GM21360 (cell line): ENCODE results near the gene TMEM187.
"Not testable (repeated sequence)": the region's sequence is repeated elsewhere in the genome, so short reads cannot be mapped to it uniquely, and the experiment has no call there.

Experiments
- ATAC-seq: cut with Tn5 transposase; IDR thresholded peaks from one replicate; pipeline ENCODE4 v1.9.1; 2021; ENCODE audit warnings: mild to moderate bottlenecking, moderate library complexity; ENCODE audit not compliant: unreplicated experiment

Gene TMEM187

DNA sequence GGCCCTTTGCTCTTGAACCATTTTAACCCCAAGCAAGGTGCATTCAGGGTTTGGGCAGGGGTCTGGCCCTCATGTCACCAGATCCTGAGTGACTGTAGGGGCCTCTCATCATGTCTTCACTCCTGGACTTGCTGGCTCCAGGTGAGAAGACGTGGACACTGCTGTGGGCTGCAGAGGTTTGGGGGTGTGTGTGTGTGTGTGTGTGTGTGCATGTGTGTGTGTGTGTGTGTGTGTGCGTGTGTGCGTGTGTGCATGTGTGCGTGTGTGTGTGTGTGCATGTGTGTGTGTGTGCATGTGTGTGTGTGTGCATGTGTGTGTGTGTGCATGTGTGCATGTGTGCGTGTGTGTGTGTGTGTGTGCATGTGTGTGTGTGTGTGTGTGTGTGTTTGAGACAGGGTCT, 21.8 kb downstream of the TMEM187 start:
- ATAC-seq, result not testable (repeated sequence)

DNA sequence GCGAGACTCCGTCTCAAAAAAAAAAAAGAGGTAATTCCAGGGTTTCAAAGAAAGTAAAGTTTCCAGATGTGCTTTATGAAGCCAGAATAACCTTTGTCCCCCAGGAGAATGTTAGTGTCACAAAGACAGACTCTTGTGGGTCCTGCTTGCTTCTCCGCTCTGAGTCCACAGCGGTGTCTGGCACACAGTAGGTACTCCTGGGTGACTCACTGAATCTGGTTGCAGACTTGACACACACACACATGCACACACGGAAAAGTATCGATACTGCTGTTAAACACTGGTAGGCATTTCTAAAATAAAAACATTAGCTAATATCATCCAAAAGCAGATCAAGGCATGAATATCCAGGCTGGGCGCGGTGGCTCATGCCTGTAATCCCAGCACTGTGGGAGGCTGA, 22.9 kb downstream of the TMEM187 start:
- ATAC-seq, result no peak

DNA sequence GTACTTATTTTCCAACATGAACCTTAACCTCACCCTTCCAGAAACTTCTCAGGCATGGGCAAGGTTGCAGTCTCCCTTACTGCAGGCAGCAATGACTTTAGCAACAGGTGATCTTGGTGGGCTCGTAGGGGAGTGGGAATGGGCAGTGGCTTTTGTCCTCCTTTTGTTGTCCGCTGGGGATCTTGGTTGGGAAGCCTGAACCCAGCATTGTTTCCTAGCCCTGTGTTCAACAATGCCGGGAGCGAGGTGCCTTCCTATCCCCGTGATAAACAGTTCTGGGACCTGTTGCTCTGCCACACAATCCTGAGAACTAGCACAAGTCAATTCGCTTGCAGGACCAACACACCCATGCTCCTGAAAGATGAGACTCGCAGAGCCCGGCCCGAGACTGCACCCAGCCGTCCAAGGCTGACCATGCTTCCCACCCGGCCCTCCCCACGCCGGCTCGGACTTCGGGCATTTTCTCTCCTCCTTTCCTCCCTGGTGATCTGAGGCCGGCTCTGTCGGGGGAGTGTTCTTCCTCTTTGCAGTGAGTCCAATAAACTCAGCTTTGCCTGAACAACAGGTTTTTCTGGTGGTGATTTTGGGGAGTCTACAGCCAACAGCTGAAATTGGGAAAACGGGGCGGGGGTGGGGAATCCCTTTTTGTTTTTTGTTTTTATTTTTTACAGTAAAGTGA, 26.9 kb downstream of the TMEM187 start:
- no peak for ATAC-seq

DNA sequence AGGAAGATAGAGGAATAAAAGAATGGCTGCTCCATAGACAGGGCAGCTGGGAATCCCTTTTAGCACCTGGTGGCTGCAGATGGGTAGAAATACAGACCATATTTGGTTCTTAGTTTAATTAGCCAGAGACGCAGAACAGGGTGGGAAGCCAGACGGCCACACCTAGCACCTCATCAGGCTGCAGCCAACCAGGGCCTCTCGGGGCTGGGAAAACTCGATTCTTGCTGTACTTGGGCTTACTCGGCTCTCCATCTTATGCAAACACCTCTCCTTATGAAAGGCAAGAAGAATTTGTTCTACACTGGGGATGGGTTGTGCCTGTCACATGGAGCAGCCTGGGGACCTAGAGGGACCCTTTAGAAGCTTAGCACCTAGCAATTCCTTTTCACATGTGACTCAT, 27.5 kb downstream of the TMEM187 start:
- ATAC-seq, result no peak

DNA sequence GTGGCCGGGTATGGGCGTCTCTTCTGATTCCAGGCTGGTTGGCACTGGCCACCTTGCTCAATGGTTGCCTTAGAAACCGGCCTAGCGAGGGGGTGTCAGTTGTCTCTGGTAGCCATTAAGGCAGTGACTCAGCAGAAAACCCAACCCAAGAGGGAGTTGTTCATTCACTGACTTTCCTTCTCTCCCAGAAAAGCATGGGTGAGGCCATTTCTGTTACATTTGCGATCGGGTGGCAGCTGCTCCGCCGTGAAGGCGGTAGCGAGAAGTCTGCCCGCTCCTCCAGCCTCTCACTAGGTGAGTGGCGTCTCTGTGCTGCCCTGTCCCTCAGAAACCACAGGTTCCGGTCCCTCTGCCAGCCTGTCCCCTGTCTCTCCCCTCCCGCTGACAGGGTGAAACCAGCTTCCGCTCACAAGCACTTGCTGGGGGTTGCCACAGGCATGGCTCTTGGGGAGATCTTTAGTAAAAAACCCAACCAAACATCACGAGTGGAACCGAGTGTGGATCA, 29.7 kb downstream of the TMEM187 start:
- ATAC-seq, result no peak

DNA sequence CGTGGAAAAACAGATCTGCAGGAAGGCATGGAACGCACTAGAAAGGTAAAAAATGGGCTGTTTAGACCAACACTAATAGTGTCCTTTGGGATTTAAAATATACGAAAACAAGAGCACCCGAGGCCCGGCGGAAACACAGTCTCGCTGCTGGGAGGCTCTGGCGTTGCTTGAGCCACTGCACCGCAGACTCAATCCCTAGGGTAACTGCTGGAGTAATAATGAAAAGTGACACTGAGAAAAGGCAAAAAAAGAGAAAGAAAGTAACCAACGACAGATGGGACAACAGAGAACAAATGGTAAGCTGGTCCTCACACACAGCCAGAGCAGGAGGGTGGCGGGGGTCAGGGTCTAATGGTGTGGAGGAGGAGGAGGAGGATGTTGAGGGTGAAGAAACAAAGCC, 31.8 kb downstream of the TMEM187 start:
- no peak for ATAC-seq

DNA sequence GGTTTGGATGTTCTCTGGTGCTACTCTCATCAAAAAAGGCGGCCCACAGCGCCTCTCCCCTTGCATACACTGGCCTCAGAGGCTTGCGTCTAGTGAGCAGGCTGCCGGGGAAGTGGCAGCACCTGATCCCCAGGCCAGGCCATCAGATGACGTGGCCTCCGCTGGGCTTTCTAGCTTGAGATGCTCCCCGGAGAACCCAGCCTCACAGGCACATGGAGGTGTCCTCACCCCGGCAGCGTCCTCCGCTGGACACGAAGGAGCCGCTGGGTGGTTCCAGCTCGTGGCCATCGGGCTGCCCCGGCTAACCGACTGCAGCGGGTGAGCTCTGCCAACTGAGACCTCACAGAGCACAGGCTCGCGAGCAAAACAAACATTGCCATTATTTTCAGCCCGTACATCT, 34.4 kb downstream of the TMEM187 start:
- ATAC-seq, result no peak

DNA sequence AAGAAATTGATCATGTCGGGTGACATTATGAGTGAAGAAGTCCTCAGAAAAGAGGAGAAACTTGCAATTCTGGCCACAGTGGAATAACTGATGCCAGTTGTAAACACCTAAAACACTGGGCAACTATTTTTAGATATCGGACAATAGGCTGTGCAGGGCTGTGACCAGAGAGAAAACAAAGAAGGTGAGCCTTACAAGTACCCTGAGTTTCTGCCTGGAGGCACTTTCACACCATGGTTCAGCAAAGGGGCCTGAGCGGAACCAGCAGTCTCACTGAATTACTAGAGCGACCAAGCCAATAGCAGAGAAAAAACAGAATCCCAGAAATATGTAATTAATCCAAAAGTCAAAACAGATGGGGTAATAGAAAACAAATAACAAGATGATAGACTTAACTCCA, 36.0 kb downstream of the TMEM187 start:
- ATAC-seq, result no peak

DNA sequence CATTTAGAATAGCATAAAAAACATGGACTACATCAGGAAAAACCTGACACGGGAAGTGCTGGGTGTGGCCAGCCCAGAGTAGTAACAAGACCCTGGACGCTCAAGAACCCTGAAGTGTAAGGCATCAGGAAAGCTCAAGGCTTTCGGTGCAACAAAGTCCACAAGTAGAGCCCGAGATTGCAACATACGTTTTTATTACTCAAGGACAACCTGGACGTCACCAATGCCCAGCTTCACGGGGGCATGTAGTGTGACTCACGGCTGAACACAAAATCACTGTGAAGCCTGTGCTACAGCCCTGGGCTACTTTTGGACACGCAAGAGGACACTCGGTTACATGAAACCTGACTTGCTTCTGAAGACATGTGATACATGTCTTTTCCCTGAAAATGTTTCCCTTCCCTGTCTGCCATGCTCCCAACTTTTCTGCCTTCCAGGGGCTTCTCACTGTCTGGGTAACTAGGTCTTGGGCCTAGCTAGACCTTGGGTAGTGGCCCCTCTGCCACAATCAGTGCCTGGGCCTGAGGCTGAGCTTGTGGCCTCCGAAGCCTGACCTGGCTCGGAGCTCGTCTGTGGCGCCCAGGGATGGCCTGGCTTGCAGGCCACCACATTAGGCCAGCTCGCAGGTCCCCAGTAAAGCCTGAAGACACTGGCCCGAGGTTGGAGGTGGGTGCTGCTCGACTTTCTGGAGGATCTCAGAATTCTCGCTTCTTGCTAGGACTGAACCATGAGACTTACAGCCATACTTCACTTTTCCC, 38.0 kb downstream of the TMEM187 start:
- ATAC-seq, result no peak

DNA sequence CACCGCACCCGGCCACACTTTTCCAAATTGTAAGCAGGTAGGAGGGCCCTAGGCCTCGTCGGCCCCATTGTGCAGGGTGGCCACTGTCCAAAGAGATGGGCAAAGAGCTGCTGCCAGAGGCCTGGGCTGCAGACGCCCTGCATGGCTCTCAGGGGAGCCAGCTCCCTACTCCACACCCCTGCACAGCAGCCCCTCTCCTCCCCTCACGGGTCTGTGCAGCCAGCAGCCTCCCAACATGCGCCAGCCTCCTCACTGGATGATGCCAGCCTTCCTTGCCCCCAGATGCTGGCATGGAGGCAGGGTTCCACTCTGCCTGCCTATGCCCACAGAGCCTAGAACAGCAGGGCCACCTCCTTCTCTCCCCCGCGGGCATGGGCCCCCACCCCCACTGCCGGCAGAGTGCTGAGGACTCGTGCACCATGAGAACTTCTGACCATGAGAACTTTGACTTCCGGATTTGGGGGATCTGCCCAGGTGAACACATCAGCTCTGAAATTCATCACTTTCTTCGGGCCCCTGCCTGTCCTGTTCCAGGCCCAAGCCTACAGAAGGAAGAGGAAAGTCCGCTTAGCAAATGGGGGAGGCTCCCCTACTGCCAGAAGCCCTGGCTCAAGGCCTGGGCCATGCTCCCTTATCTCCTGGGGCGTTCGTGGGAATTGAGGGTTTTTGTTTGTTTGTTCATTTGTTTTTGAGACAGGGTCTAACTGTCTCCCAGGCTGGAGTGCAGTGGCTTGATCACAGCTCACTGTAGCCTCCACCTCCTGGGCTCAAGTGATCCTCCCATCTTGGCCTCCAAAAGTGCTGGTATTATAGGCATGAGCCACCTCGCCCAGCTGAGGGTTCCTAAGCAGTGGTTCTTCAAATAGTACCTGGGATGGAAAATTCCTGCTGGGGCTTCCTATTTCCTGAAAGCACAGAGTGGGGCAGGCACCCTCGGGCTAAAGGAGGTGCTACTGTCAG, 39.1 kb downstream of the TMEM187 start:
- no peak for ATAC-seq

DNA sequence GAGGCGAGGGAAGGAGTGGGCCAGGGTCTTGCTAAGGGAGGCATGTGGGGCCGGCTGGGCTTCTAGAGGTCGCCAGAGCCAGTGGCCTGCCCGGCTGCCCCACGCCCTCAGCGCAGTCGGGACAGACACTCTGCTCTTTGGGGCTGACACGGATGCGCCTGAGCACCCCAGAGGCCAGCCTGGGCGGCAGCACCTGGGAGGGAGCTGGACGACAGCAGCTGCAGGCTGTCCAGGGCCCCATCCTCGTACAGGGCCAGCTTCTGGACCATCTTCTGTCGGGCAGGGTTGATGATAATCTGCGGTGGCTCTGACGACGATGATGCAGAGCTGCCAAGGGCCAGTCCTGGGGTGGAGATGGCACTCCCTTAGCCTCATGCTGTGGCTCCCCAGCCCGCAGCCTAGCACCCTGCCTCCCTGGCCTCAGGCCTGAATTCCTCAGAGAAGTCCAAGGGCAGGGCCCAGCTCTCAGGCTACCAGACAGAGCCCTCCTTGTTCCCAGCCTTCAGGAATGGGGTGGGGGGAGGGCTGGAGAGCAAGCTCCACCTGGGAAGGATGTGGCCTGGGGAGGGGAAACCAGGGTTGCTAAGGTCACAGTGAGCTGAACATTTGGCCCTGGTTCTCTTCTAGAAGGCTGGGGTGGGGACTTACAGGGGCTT, 39.9 kb downstream of the TMEM187 start:
- no peak for ATAC-seq

DNA sequence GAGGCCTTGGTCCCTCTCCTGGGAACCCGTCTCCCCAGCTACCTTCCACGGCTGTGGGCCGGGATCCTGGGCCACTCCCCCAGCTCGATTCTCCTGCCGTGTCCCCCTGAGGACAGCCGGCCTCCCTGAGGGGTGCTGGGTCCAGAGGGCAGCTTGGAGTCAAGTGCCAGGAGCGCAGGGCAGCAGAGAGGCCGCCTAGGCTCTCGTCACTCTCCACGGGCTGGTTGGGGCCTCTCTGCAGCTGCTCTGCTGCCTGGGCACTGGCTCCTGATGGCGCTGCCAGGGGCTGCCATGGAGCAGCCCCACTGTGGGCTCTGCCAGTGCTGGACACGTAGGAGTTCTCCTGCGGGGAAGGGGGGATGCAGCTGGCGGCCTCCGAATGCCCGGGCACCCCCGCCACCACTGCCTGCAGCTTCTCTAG, 40.5 kb downstream of the TMEM187 start:
- ATAC-seq, result no peak

DNA sequence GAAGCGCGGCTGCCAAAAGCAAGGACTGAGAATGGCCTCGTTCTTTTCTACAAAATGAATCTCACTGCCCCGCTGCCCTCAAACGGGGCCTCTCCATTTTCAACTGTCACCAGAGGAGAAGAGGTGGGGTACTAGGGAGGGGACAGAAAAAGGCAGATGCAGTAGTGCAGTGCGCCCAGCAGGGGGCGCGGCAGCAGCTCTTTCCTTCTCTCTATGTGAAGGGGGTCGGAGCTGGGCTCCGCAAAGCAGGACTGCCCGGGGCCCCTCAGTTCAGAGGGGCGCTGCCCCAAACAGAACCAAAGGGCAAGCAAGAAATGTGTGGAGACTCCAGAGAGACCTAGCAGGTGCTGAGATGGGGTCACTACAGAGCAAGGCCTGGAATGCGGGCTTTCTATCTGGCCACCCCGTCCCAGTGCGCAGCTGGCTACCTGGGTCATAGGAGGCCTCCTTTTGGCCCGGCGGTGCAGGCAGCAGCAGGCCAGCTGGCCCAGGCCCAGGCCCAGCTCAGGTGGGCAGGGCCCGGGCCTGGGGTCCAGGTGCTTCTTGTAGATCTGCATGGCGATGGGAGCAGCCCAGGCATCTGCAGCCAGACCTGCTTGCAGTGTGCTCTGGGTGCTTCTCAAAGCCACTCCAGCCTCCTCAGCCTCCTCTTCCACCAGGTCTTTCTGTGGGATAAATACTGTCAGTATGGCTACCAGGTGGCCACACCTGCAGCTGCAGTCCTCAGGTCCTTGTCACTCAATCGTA, 41.2 kb downstream of the TMEM187 start:
- ATAC-seq, result no peak

DNA sequence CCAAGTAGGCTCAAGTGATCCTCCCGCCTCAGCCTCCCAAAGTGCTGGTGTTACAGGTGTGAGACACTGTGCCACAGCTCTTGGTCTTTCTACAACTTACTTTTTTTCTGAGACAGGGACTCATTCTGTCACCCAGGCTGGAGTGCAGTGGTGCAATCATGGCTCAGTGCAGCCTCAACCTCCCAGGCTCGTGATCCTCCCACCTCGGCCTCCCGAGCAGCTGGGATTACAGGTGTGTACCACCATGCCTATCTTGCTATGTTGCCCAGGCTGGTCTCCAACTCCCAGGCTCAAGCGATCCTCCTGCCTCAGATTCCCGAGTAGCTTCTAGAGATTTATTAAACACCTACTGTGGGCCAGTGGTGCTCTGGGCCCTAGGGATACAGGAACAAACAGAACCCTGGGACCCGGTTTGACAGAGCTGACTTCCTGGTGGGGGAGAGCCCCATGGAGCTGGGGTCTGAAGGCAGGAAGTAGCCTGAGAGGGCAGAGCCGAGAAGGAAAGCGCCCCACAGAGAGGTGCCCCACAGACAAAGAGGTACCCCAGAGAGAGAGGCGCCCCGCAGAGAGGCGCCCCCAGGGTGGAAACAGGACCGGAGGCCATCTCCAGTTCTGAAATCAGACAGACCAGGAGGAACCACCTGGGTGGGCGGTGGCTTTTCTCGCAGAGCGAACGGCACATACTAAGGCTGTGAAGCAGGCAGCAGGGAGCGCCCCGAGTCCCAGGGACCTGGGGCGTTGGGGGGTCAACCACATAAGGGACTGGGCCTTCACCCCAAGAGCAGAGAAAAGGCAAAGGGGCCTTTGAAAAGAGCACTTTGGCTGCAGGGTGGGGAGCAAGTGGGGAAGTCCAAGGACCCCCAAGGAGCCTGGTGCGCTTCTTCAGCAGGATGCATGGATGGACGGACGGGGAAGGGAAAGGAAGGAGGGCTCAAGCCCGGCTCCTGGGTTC, 42.2 kb downstream of the TMEM187 start:
- no peak for ATAC-seq

DNA sequence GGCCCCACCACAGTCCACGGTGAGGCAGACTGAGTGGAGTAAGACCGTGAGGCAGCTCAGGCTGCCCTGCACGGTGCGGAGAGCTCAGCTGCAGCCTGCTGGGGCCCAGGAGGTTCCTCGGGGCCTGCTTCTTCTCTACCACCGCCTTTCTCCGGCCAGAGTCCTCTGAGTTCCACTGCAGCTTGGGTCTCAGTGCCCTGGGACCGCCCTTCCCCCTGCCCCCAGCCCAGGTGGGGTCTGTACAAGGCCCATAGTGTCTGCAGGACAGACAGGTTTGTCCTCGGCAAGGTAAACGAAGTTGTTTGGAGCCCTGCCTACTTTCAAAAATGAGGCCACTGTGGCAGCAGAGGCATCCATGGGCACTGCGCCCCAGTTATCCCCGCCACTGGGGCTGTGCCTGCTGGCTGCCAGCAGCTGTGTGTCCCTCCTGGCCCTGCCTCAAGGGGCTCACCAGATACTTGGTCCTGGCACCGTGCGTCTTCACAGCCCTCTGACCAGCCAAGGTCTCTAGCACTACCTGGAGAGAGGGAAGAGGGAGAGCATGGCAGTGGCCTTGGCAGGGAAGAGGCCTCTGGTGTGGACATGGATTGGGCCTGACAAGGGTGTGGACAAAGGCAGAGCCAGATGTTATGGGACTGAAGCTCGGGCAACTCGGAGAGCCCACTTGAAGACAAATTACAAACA, 43.2 kb downstream of the TMEM187 start:
- no peak for ATAC-seq

DNA sequence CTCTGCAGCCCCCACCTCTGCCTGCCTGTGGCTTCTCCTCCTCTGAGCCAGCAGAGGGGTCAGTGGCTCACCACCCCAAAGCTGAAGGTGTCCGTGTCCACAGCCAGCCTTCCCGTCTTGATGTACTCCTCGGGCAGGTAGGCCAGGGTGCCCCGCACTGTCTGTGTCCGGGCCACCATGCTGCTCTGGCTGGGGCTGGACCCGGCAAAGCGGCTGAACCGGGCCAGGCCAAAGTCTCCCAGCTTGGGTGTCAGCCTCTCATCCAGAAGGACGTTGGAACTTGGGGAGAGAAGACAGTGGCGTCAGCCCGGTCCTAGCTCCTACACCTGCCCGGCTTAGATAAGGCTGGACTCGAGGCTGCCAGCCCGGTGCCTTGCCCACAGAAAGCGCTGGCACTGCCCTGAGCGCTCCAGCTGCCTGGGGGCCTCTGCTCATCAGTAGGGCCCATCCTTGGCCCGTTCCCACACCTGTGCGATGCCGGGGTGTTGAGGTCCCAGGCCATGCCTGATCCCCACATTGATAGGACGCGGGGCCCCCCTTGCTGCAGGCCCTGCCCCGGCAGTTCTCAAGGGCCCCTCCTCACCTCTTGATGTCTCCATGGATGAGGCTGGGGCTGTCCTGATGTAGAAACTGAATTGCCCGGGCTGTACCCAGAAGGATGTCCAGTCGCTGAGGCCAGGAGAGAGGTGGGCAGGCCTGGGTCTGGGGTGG, 44.0 kb downstream of the TMEM187 start:
- no peak for ATAC-seq

DNA sequence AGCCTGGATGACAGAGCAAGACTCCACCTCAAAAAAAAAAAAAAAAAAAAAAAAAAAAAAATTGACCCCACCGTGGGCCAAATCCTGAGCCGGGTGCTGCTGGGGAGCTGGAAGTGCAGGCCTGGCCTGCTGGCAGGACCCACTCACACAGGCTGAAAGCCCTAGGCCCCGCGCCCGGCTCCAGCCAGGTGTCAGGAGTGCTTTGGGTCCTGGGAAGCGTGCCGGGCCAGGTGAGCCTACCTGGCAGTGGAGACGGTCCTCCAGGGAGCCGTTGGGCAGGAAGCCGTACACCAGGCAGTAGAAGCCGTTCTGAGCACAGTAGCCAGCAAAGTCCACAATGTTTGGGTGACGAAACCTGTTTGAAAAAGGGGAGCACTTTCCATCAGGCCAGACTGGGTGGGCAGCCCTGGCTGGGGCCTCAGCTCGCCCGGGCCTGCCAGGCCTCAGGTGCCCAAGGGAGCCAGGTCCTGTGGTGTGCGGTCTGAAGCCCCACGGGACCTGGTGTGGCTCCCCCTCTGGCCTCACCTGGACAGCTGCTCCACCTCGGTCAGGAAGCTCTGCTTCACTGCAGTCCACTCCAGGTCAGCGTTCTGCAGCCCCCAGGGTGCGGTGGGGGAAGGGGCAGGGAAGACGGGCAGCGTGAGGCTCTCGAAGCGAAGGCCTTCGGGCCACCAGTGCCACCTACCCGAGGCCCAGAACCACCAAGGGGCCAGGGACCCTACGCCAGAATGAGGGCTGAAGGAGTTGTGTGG, 45.4 kb downstream of the TMEM187 start:
- no peak for ATAC-seq
